GM12878 (cell line): ENCODE measurements around the gene CAMKK1.

Experiments
- EZH2 ChIP-seq: IDR thresholded peaks from 2 replicates; pipeline ENCODE4 v1.6.1; 2012; ENCODE audit warnings: low read depth, mild to moderate bottlenecking, control low read depth, inconsistent platforms, low read length, borderline replicate concordance; ENCODE audit not compliant: control insufficient read depth
- GABPA ChIP-seq: IDR thresholded peaks from 2 replicates; pipeline ENCODE4 v1.6.1; 2014; ENCODE audit warnings: antibody characterized with exemption, low read depth, mild to moderate bottlenecking, inconsistent platforms
- JUNB ChIP-seq: IDR thresholded peaks from 2 replicates; pipeline ENCODE4 v1.6.1; 2016; ENCODE audit warnings: antibody characterized with exemption, mild to moderate bottlenecking
- MXI1 ChIP-seq: fragments of 150-350 bp; IDR thresholded peaks from 2 replicates; pipeline ENCODE4 v1.6.1; 2011; ENCODE audit warnings: low read depth, mild to moderate bottlenecking, inconsistent platforms, low read length, improper control_type of control experiment
- PAX8 ChIP-seq: fragments of 450-650 bp; IDR thresholded peaks from 2 replicates; pipeline ENCODE4 v1.6.1; 2017; ENCODE audit warnings: mild to moderate bottlenecking, moderate library complexity
- POLR2AphosphoS2 ChIP-seq: IDR thresholded peaks from 2 replicates; pipeline ENCODE4 v1.6.1; 2011; ENCODE audit warnings: low read depth, mild to moderate bottlenecking, low read length, improper control_type of control experiment, moderate library complexity
- POLR2AphosphoS5 ChIP-seq: IDR thresholded peaks from 2 replicates; pipeline ENCODE4 v1.6.1; 2011; ENCODE audit warnings: mild to moderate bottlenecking, low read length, inconsistent platforms
- ZNF24 ChIP-seq: fragments of 450-650 bp; IDR thresholded peaks from 2 replicates; pipeline ENCODE4 v1.6.1; 2017; ENCODE audit warnings: antibody characterized with exemption, mild to moderate bottlenecking
- TF ChIP-seq, protein P1 (sequence below), 3 experiments: IDR thresholded peaks in 2 of 3; conservative IDR thresholded peaks in 1 of 3; 2 replicates each; pipeline ENCODE4 v1.5.1; 2011; ENCODE audit warnings: low read depth in 3 of 3, low read length in 3 of 3, mild to moderate bottlenecking in 3 of 3, control low read depth in 2 of 3, moderate library complexity in 2 of 3, inconsistent platforms in 1 of 3, mixed read lengths in 1 of 3; ENCODE audit not compliant: control insufficient read depth in 2 of 3, insufficient read depth in 1 of 3; ENCODE audit errors: extremely low read depth in 1 of 3

DNA sequence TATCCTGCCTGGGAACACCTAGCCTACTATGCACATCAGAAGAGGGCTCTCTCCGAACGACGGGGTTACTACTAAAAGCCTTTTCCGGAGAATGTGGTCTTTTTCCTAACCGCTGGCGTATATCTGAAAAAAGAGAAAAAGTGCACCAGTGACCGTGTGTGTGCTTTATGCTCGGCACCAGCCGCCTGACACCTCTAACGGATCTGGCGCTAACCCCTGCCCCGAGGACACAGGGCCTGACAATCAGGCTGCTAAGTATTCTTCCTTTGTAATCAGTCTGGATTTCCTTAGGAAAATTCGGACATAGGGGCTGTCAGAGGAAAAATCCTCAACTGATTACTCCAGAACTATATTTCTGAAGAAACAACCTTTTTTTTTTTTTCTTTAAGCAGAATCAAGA lies 78.5 kb downstream of the CAMKK1 start:
- TF ChIP-seq, protein P1, sequence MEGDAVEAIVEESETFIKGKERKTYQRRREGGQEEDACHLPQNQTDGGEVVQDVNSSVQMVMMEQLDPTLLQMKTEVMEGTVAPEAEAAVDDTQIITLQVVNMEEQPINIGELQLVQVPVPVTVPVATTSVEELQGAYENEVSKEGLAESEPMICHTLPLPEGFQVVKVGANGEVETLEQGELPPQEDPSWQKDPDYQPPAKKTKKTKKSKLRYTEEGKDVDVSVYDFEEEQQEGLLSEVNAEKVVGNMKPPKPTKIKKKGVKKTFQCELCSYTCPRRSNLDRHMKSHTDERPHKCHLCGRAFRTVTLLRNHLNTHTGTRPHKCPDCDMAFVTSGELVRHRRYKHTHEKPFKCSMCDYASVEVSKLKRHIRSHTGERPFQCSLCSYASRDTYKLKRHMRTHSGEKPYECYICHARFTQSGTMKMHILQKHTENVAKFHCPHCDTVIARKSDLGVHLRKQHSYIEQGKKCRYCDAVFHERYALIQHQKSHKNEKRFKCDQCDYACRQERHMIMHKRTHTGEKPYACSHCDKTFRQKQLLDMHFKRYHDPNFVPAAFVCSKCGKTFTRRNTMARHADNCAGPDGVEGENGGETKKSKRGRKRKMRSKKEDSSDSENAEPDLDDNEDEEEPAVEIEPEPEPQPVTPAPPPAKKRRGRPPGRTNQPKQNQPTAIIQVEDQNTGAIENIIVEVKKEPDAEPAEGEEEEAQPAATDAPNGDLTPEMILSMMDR (IDR thresholded peaks at IDR 0.05 in 2 of 3, conservative IDR thresholded peaks at IDR 0.05 in 1 of 3; ENCODE audit: control insufficient read depth in 2 of 3, extremely low read depth in 1 of 3, insufficient read depth in 1 of 3, low read depth in 3 of 3, low read length in 3 of 3), result no peak
- TF ChIP-seq GABPA (no peak), POLR2AphosphoS5 (no peak), ZNF24 (no peak), POLR2AphosphoS2 (no peak), MXI1 (no peak), PAX8 (no peak), JUNB (no peak), EZH2 (no peak)
